ENCODE measurements around the gene SHISA5.

DNA sequence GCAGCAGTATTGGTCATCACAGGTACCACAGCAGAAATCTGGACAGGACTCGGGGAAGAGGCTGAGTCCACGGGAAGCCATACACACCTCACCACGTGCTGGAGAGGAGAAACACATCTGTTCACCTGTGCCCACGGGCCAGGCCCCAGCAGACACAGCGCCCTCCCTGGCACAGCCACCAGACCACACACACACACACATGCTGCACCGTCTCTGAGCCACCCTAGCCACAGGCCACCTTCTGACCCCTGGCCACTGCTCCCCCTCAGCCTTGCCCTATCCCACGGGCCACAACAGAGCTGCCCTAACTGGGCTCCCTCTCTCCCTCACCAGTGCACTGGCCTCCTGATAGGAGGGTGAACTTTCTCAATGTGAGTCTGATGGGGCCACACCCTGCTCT, 2.8 kb downstream of the SHISA5 start:
- TF ChIP-seq, protein P1, sequence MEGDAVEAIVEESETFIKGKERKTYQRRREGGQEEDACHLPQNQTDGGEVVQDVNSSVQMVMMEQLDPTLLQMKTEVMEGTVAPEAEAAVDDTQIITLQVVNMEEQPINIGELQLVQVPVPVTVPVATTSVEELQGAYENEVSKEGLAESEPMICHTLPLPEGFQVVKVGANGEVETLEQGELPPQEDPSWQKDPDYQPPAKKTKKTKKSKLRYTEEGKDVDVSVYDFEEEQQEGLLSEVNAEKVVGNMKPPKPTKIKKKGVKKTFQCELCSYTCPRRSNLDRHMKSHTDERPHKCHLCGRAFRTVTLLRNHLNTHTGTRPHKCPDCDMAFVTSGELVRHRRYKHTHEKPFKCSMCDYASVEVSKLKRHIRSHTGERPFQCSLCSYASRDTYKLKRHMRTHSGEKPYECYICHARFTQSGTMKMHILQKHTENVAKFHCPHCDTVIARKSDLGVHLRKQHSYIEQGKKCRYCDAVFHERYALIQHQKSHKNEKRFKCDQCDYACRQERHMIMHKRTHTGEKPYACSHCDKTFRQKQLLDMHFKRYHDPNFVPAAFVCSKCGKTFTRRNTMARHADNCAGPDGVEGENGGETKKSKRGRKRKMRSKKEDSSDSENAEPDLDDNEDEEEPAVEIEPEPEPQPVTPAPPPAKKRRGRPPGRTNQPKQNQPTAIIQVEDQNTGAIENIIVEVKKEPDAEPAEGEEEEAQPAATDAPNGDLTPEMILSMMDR (IDR thresholded peaks at IDR 0.05; ENCODE audit: insufficient read depth, low read depth, low read length), result no peak
- no peak for TF ChIP-seq EZH2 (IDR thresholded peaks at IDR 0.05; ENCODE audit: insufficient read depth, low read length)

All from astrocyte (in vitro differentiated cells and primary cell).